Pulmonary artery endothelial cell (primary cell): Measurements from ENCODE around the gene ARHGEF25. TPM values are rescaled to one million over a fixed set of nuclear protein-coding genes. Genes with fewer than 3 reads are reported as not detected.
"Not testable (repeated sequence)": the region's sequence is repeated elsewhere in the genome, so short reads cannot be mapped to it uniquely, and the experiment has no call there.

Source experiments
- DNase-seq: peaks from one replicate; pipeline ENCODE4 v3.0.0-alpha.2; 2011; ENCODE audit warnings: low read depth, low spot score
- total RNA-seq: library from RNA; depleted of rRNA; stranded (reverse); fragments of >200 nt; gene quantifications from 2 replicates; pipeline ENCODE4 v1.2.3, GENCODE V29; 2014

ARHGEF25 gene
- total RNA-seq, 1 donor from 2014 or later, result 5.7 TPM

GRCh38 chr12:57632958-57633840, 22.0 kb downstream of the ARHGEF25 start, which contains the start of gene B4GALNT1:
B4GALNT1 (minus strand) TSS chr12:57633201; CDS start chr12:57632132, 1,069 bp downstream.
- DNase-seq, result no peak

DNA sequence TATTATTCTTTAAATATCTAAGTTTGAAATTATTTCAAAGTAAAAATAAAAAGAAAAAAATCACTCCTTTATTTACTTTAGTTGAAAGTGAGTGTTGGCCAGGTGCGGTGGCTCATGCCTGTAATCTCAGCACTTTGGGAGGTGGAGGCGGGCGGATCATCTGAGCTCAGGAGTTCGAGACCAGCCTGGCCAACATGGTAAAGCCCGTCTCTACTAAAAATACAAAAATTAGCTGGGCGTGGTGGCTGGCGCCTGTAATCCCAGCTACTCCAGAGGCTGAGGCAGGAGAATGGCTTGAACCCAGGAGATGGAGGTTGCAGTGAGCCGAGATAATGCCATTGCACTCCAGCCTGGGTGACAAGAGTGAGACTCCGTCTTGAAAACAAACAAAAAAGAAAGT, 25.5 kb downstream of the ARHGEF25 start:
- DNase-seq, result not testable (repeated sequence)

GRCh38 chr12:57637364-57637763, 26.1 kb downstream of the ARHGEF25 start:
- no peak for DNase-seq

DNA sequence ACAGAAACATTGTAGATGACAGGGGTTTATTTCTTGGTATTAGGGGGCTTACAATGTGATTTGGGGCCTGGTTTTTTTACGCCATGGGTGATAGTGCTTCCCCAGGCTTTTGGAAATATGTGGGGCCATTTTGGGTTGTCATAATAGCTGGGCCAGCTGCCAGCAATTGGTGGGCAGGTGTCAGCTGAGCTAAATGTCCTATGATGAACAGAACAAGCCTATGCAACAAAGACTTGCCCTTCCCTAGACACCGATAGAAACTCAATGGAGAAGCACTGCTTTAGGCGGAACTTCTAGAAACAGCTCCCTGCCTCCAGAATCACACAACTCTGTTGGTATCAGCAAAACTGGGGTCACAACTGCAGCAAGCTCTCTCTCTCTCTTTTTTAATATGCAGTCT, 26.9 kb downstream of the ARHGEF25 start:
- no peak for DNase-seq

GRCh38 chr12:57640175-57641042, 29.2 kb downstream of the ARHGEF25 start:
- no peak for DNase-seq

DNA sequence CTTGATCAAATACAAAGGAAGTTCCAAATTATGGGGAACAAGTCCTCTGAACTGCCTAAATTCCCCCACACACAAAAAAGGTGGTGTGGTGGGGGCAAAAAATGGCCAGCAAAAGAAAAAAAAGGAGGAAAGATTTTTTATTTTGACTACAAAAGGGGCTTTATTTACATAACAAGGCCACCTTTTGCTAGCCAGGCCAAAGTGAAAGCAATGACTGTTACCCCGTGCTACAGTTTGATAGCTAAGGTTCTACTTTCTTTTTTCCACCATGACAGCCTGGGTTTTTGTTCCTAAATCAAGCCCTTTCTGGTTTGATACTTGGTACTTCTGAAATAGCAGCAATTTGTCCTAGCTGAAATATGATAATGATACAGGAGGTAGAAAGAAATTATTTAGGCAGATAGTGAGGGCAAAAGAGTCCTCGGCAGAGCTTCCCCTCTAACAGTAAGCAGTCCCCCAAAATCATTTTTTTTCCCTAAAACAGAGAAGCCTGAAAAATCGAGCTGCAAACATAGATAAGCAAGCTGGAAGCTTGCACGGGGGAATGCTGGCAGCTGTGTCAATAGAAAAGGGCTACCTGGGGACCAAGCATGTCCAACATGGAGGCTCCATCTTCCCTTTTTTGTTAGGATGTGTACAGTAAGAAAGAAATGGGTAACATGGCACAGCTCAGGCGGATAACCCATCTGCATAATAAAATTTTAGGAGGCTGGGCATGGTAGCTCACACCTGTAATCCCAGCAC, 30.6 kb downstream of the ARHGEF25 start:
- no peak for DNase-seq

GRCh38 chr12:57645990-57646658, 34.9 kb downstream of the ARHGEF25 start:
- not testable (repeated sequence) for DNase-seq

DNA sequence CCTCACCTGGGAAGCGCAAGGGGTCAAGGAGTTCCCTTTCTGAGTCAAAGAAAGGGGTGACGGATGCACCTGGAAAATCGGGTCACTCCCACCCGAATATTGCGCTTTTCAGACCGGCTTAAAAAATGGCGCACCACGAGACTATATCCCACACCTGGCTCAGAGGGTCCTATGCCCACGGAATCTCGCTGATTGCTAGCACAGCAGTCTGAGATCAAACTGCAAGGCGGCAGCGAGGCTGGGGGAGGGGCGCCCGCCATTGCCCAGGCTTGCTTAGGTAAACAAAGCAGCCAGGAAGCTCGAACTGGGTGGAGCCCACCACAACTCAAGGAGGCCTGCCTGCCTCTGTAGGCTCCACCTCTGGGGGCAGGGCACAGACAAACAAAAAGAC, 35.4 kb downstream of the ARHGEF25 start:
- DNase-seq, result not testable (repeated sequence)

DNA sequence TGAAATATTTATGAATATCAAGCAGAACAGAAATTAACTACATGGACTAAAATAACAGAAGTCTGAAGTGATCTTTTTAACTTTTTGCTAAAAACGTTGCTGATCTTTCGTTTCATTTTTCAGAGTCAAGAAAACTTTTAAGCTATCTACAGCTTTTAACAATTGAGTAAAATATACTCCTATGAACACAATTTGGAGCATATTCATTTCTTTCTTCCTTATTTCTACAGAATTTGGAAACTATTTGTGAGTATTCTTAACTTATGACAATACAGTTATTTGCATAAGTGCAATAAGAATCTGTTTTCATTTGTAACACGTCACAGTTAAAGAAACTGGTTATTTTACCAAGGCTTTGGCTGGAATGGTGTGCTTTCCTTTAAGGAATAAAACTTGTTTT, 42.8 kb downstream of the ARHGEF25 start:
- DNase-seq, result no peak

DNA sequence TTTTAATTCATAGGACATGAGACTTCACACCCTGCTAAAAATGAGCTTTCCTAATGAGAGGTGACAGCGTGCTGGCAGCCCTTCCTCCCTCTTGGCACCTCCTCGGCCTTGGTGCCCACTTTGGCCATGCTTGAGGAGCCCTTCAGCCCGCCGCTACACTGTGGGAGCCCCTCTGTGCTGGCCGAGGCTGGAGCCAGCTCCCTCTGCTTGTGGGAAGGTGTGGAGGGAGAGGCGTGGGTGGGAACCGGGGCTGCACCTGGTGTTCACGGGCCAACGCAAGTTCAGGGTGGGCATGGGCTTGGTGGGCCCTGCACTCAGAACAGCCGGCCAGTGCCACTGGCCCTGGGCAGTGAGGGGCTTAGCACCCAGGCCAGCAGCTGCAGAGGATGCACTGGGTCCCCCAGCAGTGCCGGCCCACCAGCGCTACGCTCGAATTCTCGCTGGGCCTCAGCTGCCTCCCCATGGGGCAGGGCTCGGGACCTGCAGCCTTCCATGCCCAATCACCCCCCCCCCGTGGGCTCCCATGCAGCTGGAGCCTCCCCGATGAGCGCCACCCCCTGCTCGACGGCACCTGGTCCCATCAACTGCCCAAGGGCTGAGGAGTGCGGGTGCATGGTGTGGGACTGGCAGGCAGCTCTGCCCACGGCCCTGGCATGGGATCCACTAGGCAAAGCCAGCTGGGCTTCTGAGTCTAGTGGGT, 44.5 kb downstream of the ARHGEF25 start:
- DNase-seq, result no peak

DNA sequence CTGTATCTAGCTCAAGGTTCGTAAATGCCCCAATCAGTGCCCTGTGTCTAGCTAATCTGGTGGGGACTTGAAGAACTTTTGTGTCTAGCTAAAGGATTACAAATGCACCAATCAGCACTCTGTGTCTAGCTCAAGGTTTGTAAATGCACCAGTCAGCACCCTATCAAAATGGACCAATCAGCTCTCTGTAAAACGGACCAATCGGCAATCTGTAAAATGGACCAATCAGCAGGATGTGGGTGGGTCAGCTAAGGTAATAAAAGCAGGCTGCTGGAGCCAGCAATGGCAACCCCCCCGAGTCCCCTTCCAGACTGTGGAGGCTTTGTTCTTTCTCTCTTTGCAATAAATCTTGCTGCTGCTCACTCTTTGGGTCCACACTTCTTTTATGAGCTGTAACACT, 45.2 kb downstream of the ARHGEF25 start:
- not testable (repeated sequence) for DNase-seq

GRCh38 chr12:57657744-57658143, 46.5 kb downstream of the ARHGEF25 start:
- no peak for DNase-seq

DNA sequence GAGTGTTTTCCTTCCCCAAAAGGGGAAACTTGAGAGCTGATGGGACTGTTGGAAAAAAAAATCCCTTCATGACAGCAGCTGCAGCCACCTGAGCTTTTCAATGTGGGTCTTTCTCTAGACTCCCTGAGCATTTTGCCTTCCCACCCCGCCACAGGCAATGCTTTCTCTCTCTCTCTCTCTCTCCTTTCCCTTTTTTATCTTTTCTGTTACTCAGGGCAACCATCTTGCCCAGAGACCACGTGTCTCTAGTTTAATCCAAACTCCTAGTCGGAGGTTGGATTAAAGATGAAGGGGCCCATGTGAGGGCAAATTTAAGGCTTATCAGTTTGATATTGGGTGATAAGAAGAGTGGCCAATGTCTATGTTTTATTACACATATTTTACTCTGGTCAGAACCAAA, 47.7 kb downstream of the ARHGEF25 start:
- DNase-seq, result no peak

DNA sequence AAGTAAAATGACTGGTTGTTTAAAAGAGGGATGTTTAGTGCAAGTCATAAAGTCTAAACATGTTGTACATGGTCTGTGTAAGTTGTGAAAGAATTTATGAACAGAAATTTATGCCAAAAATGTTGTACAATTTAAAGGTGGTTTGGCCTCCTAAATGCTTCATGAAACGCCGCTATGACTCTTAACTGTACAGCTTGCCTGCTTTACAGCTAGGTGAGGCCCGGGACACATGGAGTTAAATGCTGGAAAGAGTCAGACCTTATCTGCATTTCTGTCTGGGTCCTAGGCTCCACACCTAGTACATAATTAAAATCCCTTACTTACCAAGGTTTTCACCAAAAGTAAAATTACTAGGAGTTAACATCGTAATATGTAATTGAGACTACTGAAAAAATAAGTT, 50.1 kb downstream of the ARHGEF25 start:
- no peak for DNase-seq

- DNase-seq, result not testable (repeated sequence)
These were observed 54.0 kb downstream of the ARHGEF25 start for GRCh38 chr12:57665066-57665820.
